H9 (cell line): ENCODE measurements around the gene DMRT3. TPM values are rescaled to one million over a fixed set of nuclear protein-coding genes. Genes with fewer than 3 reads are reported as not detected.

ENCODE experiments used
- DNase-seq: peaks from one replicate; pipeline ENCODE4 v3.0.0-alpha.2; 2017
- H2AFZ ChIP-seq: one replicate; pipeline ENCODE4 v1.6.1; 2013; ENCODE audit warnings: mild to moderate bottlenecking, low read length, control low read depth, moderate library complexity
- H2AK5ac ChIP-seq: 2 replicates; pipeline ENCODE4 v1.6.1; 2013; ENCODE audit warnings: low read length, control low read depth, mixed read lengths; ENCODE audit not compliant: insufficient read length
- H2BK120ac ChIP-seq: one replicate; pipeline ENCODE4 v1.6.1; 2013; ENCODE audit warnings: low read depth, mild to moderate bottlenecking, low read length, control low read depth, inconsistent platforms; ENCODE audit not compliant: poor library complexity, severe bottlenecking
- H2BK12ac ChIP-seq: 2 replicates; pipeline ENCODE4 v1.6.1; 2013; ENCODE audit warnings: low read length, control low read depth, mixed read lengths, low read depth; ENCODE audit not compliant: insufficient read length
- H2BK15ac ChIP-seq: 2 replicates; pipeline ENCODE4 v1.6.1; 2013; ENCODE audit warnings: low read depth, low read length, control low read depth
- H2BK20ac ChIP-seq: one replicate; pipeline ENCODE4 v1.6.1; 2013; ENCODE audit warnings: low read depth, mild to moderate bottlenecking, low read length, control low read depth, inconsistent platforms; ENCODE audit not compliant: poor library complexity, severe bottlenecking
- H2BK5ac ChIP-seq: 2 replicates; pipeline ENCODE4 v1.6.1; 2013; ENCODE audit warnings: low read length, control low read depth, mixed read lengths; ENCODE audit not compliant: insufficient read length
- H3K14ac ChIP-seq: 2 replicates; pipeline ENCODE4 v1.6.1; 2013; ENCODE audit warnings: low read length, control low read depth; ENCODE audit not compliant: insufficient read depth
- H3K18ac ChIP-seq: 2 replicates; pipeline ENCODE4 v1.6.1; 2013; ENCODE audit warnings: low read depth, mild to moderate bottlenecking, mixed read lengths, low read length, control low read depth; ENCODE audit not compliant: insufficient read length
- H3K23ac ChIP-seq: 2 replicates; pipeline ENCODE4 v1.6.1; 2013; ENCODE audit warnings: low read length, control low read depth, mixed read lengths, low read depth; ENCODE audit not compliant: insufficient read length
- H3K23me2 ChIP-seq: 2 replicates; pipeline ENCODE4 v1.6.1; 2013; ENCODE audit warnings: low read depth, mild to moderate bottlenecking, mixed read lengths, low read length, control low read depth; ENCODE audit not compliant: insufficient read length, poor library complexity, severe bottlenecking
- H3K27ac ChIP-seq: 2 replicates; pipeline ENCODE4 v1.5.1; 2013; ENCODE audit warnings: low read length, control low read depth, mixed read lengths, low read depth; ENCODE audit not compliant: insufficient read length
- H3K27me3 ChIP-seq: 2 replicates; pipeline ENCODE4 v1.6.1; 2013; ENCODE audit warnings: low read length, control low read depth, inconsistent platforms; ENCODE audit not compliant: insufficient read depth
- H3K4ac ChIP-seq: 2 replicates; pipeline ENCODE4 v1.6.1; 2013; ENCODE audit warnings: low read depth, mild to moderate bottlenecking, control low read depth, inconsistent platforms, low read length, moderate library complexity
- H3K4me1 ChIP-seq: 2 replicates; pipeline ENCODE4 v1.6.1; 2013; ENCODE audit warnings: low read length, control low read depth, inconsistent platforms; ENCODE audit not compliant: insufficient read depth
- H3K4me2 ChIP-seq: 2 replicates; pipeline ENCODE4 v1.6.1; 2013; ENCODE audit warnings: low read length, control low read depth, mixed read lengths; ENCODE audit not compliant: insufficient read length, insufficient read depth
- H3K56ac ChIP-seq: 2 replicates; pipeline ENCODE4 v1.6.1; 2013; ENCODE audit warnings: low read depth, mild to moderate bottlenecking, mixed read lengths, low read length, control low read depth; ENCODE audit not compliant: insufficient read length
- H3K79me1 ChIP-seq: 2 replicates; pipeline ENCODE4 v1.6.1; 2013; ENCODE audit warnings: low read depth, mild to moderate bottlenecking, moderate library complexity, low read length, control low read depth, inconsistent platforms; ENCODE audit not compliant: insufficient read depth, poor library complexity, severe bottlenecking
- H3K79me2 ChIP-seq: 2 replicates; pipeline ENCODE4 v1.6.1; 2013; ENCODE audit warnings: low read length, control low read depth, inconsistent platforms; ENCODE audit not compliant: insufficient read depth
- H3K9ac ChIP-seq: 2 replicates; pipeline ENCODE4 v1.6.1; 2013; ENCODE audit warnings: low read length, control low read depth, mixed read lengths; ENCODE audit not compliant: insufficient read length; ENCODE audit errors: extremely low read depth
- H3K9me3 ChIP-seq: one replicate; pipeline ENCODE4 v1.6.1; 2013; ENCODE audit warnings: low read depth, low read length, inconsistent platforms; ENCODE audit not compliant: control insufficient read depth
- H3T11ph ChIP-seq: one replicate; pipeline ENCODE4 v1.6.1; 2013; ENCODE audit warnings: mild to moderate bottlenecking, low read length, control low read depth, inconsistent platforms
- H4K20me1 ChIP-seq: one replicate; pipeline ENCODE4 v1.6.1; 2013; ENCODE audit not compliant: control insufficient read depth, insufficient read length, insufficient read depth
- H4K5ac ChIP-seq: 2 replicates; pipeline ENCODE4 v1.6.1; 2013; ENCODE audit warnings: low read depth, mild to moderate bottlenecking, mixed read lengths, low read length, control low read depth; ENCODE audit not compliant: insufficient read length
- H4K8ac ChIP-seq: replicated peaks from 2 replicates; pipeline ENCODE4 v1.6.1; 2013; ENCODE audit warnings: low read length, control low read depth, mixed read lengths, low read depth; ENCODE audit not compliant: insufficient read length
- H4K91ac ChIP-seq: 2 replicates; pipeline ENCODE4 v1.6.1; 2013; ENCODE audit warnings: low read depth, mild to moderate bottlenecking, moderate library complexity, mixed read lengths, low read length, control low read depth; ENCODE audit not compliant: insufficient read length
- H3K27ac Mint-ChIP-seq, 3 experiments: 2 replicates in 2 of 3; 3 replicates in 1 of 3; pipeline ENCODE4 v1.8.0; 2020 to 2021; ENCODE audit warnings: mixed read lengths in 3 of 3, mild to moderate bottlenecking in 1 of 3, moderate library complexity in 1 of 3
- H3K27me3 Mint-ChIP-seq: 2 replicates; pipeline ENCODE4 v1.8.0; 2021; ENCODE audit warnings: low read depth, mild to moderate bottlenecking, moderate library complexity, mixed read lengths
- H3K36me3 Mint-ChIP-seq, 3 experiments: 2 replicates in 2 of 3; 3 replicates in 1 of 3; pipeline ENCODE4 v1.8.0; 2020 to 2021; ENCODE audit warnings: low read depth in 3 of 3, mixed read lengths in 3 of 3; ENCODE audit not compliant: insufficient read depth in 1 of 3
- H3K4me1 Mint-ChIP-seq, 2 experiments: 2 replicates each; pipeline ENCODE4 v1.8.0; 2020; ENCODE audit warnings: mixed read lengths in 2 of 2
- H3K4me3 Mint-ChIP-seq, 2 experiments: 2 replicates in 1 of 2; 3 replicates in 1 of 2; pipeline ENCODE4 v1.8.0; 2020 to 2021; ENCODE audit warnings: mild to moderate bottlenecking in 2 of 2, mixed read lengths in 2 of 2, moderate library complexity in 1 of 2
- H3K9me3 Mint-ChIP-seq, 2 experiments: 2 replicates in 1 of 2; 3 replicates in 1 of 2; pipeline ENCODE4 v1.8.0; 2020; ENCODE audit warnings: mild to moderate bottlenecking in 2 of 2, mixed read lengths in 2 of 2, moderate library complexity in 1 of 2
- CTCF ChIP-seq: fragments of 200-600 bp; sonication (generic); conservative IDR thresholded peaks from 3 replicates; pipeline ENCODE4 v1.8.0; 2021; ENCODE audit warnings: antibody characterized with exemption, mild to moderate bottlenecking
- WGBS: extraction: QIAGEN DNeasy Blood & Tissue Kit; methylation state at CpG from one replicate; pipeline ENCODE4 v1.1.7; 2013; ENCODE audit warnings: missing lambda C conversion rate, low lambda C conversion rate, mixed read lengths; ENCODE audit not compliant: insufficient read length; ENCODE audit errors: extremely low coverage; 5-methylcytosine and 5-hydroxymethylcytosine counted together
- total RNA-seq: library from RNA; stranded (reverse); gene quantifications from 2 replicates; pipeline ENCODE4 v1.2.1, GENCODE V29; 2021

Gene DMRT3
- total RNA-seq, 1 experiment from 2014 or later = not detected

- Histone ChIP-seq H3T11ph (no peak overlapping the region), H3K27me3 (peaks cover 83% of the 10 kb centered on the region), H4K20me1 (no peaks in the 10 kb centered on the region), H2BK120ac (no peak overlapping the region), H4K8ac (no peak overlapping the region), H4K91ac (no peak overlapping the region), H3K14ac (no peak overlapping the region), H3K79me1 (no peaks in the 10 kb centered on the region), H3K23ac (no peak overlapping the region), H2BK20ac (no peak overlapping the region), H3K18ac (no peak overlapping the region), H2AK5ac (no peak overlapping the region), H2BK15ac (no peak overlapping the region), H3K9me3 (no peaks in the 10 kb centered on the region), H3K79me2 (no peaks in the 10 kb centered on the region), H2BK5ac (no peak overlapping the region), H2BK12ac (no peak overlapping the region), H3K9ac (no peak overlapping the region), H3K27ac (no peak overlapping the region), H4K5ac (no peak overlapping the region), H2AFZ (no peak overlapping the region), H3K4me1 (no peaks in the 10 kb centered on the region), H3K4me2 (peak overlapping the region; percentile 24), H3K4ac (no peak overlapping the region), H3K56ac (no peak overlapping the region), H3K23me2 (peaks cover 30% of the 10 kb centered on the region)
- peaks cover 0 to 2% of the 10 kb centered on the region in 2 experiments; a peak in 4 of 5 replicates for H3K9me3 Mint-ChIP-seq
- peaks cover 97% of the 10 kb centered on the region for H3K27me3 Mint-ChIP-seq
- no CpG with 5 or more reads among the region's 17 CpGs for WGBS
- no peak for TF ChIP-seq CTCF
- no peak overlapping the region for H3K27ac Mint-ChIP-seq
- H3K4me1 Mint-ChIP-seq = peaks cover 37 to 56% of the 10 kb centered on the region in 2 experiments
- DNase-seq = no peak
- H3K36me3 Mint-ChIP-seq = no peaks in the 10 kb centered on the region
- H3K4me3 Mint-ChIP-seq = peak overlapping the region in 1 of 2 experiments; percentile 68; a peak in 4 of 5 replicates
These were observed 3.1 kb upstream of the DMRT3 start for GRCh38 chr9:973295-973834.
